GM21723 (cell line): ENCODE measurements around the gene MSX1.

Experiments used
- ATAC-seq: cut with Tn5 transposase; IDR thresholded peaks from one replicate; pipeline ENCODE4 v1.9.1; 2021; ENCODE audit warnings: mild to moderate bottlenecking, moderate library complexity; ENCODE audit not compliant: unreplicated experiment

MSX1 gene

GRCh38 chr4:4857001-4857808 lies 2.3 kb upstream of the MSX1 start:
- ATAC-seq = no peak

DNA sequence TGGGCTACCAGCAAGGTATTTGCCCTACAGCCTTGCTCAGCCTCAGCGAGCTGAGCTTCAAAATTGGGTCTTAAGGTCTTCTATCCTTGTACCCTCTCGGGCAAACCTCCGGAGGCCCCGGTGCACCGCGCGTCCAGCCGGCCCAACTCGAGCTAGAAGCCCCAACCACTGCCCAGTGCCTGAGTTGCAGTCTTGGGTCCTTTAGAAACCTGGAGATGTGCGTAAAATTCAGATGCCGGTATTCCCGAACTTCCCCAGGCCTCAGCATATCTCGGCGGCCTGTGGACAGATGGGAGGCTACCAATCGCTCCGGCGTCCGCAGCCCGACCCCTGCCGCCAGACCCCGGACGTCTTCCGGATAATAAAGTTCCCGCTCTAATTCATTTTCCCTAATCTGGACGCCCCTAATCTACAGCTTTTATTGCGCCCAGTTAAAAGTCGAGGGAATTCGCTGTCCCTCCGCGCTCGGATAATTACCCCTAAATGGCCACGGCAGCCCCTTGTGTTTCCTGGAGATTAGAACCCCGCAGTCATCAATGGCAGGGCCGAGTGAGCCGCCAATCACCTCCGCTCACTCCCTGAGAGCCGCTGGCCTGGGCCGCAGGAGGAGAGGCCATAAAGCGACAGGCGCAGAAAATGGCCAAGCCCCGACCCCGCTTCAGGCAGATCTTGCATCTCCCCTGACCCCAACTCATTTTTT lies 1.5 kb upstream of the MSX1 start:
- ATAC-seq = no peak

- no peak for ATAC-seq
Observed at GRCh38 chr4:4858527-4859324, 739 bp upstream of the MSX1 start.

- ATAC-seq = peak; percentile 34
Observed at GRCh38 chr4:4859799-4860599, 534 bp downstream of the MSX1 start.

DNA sequence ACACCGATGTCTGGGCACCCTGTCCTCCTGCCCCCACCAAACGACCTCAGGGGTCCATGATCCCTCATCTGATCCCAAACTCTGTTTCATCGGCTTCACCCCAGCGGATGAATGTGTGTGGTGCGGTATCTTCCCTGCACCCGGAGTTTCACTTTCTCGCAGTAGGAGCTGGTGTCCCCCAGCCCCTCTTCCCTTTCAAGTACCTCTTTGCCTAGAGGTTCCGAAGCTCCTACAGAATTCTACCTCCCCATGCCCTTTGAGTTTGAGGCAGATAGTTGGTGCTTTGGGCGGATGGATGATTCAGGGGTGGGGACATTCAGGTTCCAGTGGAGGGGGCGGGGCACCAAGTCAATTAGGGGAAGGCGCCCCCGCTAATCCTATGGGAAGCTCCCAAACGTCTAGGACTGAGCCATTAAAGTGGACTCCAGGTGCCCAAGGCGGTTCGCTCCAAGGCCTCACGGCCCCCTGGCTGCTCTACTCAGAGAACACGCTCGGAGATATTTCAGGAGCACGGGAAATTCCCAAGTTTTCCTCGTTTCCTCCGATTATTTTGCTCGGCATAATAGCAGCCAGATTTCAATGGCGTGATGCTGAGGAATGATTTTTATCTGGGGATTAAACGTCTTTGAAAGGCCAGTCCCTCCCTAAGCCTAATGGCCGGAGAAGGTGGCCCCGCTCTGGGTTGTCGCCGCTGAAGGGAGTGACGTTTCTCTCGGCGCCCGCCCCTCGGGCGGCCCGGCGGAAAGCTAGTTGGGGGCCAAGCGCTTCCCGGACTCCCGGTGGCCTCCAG lies 1.3 kb downstream of the MSX1 start:
- no peak for ATAC-seq

DNA sequence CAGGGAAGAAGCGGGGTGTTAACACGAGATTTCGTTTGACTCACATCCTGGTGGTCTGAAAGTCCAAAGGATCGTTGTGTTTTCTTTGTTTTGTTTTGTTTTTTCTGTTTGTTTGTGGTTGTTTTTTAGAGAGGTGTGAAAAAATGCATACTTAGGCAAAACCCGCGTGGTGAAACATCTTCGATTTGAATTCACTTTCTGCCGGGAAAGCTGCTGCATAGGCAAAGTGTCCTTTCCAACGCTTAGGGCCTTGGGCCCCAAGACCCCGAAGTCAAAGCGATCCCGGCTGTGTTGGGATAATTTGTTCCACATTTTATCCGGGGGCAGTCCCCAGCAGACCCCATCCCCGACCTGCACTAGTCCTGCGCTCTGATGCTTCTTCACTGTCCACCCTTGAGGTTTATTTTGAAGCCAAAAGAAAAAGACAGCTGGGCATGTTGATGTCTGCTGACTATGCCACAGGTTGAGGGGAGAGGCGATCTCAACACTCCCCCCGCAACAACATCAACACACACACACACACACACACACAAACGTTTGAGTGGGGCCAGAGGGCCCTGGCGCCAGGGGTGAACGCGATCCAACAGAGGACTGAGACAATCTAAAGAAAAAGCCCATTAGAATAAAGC lies 2.0 kb downstream of the MSX1 start:
- ATAC-seq = no peak

DNA sequence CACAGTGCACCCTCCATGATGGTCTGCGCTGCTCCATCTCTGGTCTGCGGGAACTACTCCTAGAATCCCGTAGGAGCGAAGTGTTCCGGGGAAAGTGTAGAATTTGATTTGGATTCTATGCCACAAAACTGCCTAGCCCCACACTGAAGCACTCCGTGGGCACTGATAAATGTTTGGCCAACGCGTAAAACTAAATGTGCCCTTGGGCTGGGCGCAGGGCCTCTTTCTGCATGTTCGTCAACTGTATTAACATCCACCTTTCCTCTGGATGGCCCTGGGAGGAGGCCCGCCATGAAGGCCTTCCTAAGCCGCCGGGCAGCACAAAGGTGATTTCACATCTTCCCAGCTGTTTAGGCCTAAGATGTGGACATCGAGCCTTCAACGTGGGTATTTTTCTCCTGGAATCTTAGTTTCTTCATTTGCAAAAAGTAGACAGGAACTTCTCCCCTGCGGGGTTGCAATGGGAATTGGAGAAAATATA lies 2.6 kb downstream of the MSX1 start:
- no peak for ATAC-seq

DNA sequence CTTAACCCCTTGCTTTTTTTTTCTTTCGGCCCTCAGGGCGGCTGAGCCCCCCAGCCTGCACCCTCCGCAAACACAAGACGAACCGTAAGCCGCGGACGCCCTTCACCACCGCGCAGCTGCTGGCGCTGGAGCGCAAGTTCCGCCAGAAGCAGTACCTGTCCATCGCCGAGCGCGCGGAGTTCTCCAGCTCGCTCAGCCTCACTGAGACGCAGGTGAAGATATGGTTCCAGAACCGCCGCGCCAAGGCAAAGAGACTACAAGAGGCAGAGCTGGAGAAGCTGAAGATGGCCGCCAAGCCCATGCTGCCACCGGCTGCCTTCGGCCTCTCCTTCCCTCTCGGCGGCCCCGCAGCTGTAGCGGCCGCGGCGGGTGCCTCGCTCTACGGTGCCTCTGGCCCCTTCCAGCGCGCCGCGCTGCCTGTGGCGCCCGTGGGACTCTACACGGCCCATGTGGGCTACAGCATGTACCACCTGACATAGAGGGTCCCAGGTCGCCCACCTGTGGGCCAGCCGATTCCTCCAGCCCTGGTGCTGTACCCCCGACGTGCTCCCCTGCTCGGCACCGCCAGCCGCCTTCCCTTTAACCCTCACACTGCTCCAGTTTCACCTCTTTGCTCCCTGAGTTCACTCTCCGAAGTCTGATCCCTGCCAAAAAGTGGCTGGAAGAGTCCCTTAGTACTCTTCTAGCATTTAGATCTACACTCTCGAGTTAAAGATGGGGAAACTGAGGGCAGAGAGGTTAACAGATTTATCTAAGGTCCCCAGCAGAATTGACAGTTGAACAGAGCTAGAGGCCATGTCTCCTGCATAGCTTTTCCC lies 3.4 kb downstream of the MSX1 start:
- ATAC-seq = no peak

- ATAC-seq = no peak
Observed at GRCh38 chr4:4864443-4864939, 5.0 kb downstream of the MSX1 start.

- ATAC-seq = no peak
Observed at GRCh38 chr4:4864940-4865704, 5.7 kb downstream of the MSX1 start.

DNA sequence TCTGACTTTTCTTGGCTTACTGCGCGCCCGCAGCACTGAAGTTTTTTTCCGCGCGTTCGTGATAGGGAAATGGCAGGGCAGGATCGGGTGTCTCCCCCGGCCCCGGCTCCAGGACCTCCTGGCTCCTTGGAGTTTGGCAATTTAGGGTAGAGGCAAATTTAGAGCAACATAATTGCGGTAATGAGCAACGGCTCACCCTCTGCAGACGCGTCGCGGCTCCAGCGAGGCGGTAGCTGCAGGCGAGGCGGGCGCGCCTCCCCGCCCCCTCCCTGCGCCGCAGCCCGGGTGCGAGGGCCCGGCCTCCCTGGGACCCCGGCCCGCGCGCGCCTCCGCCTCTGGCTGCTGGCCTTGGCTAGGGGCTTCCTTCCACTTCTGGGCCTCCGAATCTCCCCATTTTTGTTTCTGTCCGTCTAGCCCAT lies 6.2 kb downstream of the MSX1 start:
- no peak for ATAC-seq

GRCh38 chr4:4866124-4866865 lies 6.8 kb downstream of the MSX1 start:
- no peak for ATAC-seq

GRCh38 chr4:4866866-4867374 lies 7.5 kb downstream of the MSX1 start:
- ATAC-seq = no peak

DNA sequence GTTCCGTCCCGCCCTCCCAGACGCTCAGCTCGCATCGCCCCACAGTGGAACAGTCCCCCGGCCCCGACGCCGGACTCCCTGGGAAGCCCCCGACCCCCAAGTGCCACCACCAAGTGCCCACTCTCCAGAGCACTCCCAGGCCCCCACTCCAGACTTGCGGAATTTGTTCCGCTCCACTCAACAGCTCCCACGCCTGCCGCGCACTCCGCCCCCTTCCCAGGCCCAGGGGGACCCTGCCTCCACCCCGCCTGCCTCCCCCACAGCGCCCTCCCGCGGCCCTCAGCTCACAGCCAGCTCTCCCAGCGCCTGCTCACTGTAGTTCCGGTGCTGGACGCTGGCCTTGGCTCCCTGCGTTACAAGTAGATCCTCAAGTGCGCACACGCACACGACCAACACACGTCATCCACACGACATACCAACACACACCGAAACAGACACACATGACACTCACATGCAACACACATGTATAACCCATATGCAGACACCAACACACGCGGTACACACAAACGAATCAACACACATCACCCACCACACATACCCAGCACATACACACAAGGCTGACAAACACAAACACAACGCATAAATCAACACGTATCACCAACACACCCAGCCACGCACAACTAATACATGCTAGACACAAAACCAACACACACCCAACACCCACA lies 8.0 kb downstream of the MSX1 start:
- ATAC-seq = no peak

GRCh38 chr4:4868040-4868757 lies 8.7 kb downstream of the MSX1 start:
- no peak for ATAC-seq
